ENCODE data around the gene DDX10.

Gene DDX10

DNA sequence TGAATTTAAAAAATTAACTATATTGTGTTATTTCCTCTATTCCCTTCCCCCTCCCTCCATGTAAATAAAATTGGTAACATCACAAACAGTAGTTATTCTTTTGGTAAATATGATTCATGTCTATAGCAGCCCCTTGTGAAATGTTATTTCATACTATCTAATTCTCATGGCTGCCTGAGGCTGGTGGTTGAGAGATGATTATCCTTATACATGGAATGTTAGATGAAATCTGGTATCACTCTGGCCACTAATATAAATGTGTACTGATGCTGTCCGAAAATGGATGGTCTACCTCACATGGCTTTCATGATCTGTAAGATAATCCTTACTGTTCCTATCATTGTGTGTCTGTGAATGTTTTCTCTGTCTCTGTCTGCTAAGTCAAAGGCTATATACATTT is 46.3 kb upstream of the DDX10 start:
- no peaks in the 10 kb centered on the region for H3K36me3 ChIP-seq (ENCODE audit: insufficient read depth, low read length)
- no peak for TF ChIP-seq EZH2 (IDR thresholded peaks at IDR 0.05; ENCODE audit: borderline replicate concordance, low read depth, low read length, severe bottlenecking)
- TF ChIP-seq, protein P1, sequence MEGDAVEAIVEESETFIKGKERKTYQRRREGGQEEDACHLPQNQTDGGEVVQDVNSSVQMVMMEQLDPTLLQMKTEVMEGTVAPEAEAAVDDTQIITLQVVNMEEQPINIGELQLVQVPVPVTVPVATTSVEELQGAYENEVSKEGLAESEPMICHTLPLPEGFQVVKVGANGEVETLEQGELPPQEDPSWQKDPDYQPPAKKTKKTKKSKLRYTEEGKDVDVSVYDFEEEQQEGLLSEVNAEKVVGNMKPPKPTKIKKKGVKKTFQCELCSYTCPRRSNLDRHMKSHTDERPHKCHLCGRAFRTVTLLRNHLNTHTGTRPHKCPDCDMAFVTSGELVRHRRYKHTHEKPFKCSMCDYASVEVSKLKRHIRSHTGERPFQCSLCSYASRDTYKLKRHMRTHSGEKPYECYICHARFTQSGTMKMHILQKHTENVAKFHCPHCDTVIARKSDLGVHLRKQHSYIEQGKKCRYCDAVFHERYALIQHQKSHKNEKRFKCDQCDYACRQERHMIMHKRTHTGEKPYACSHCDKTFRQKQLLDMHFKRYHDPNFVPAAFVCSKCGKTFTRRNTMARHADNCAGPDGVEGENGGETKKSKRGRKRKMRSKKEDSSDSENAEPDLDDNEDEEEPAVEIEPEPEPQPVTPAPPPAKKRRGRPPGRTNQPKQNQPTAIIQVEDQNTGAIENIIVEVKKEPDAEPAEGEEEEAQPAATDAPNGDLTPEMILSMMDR (IDR thresholded peaks at IDR 0.05; ENCODE audit: borderline replicate concordance, extremely low read depth, low read length, poor library complexity, severe bottlenecking) = no peak
- ATAC-seq (ENCODE audit: insufficient read depth, low read depth) (no peak), DNase-seq (no peak)
- no peak overlapping the region for H3K4me3 ChIP-seq (ENCODE audit: low read depth in 1 of 2, low read length in 2 of 2)
- peaks cover 18% of the 10 kb centered on the region for H3K27me3 ChIP-seq (ENCODE audit: insufficient read depth, low read length, poor library complexity)
- no peak overlapping the region for H3K9ac ChIP-seq (ENCODE audit: low read depth, low read length)
- H3K4me1 ChIP-seq (ENCODE audit: insufficient read depth, low read length) = no peaks in the 10 kb centered on the region
- no peak overlapping the region for H3K4me2 ChIP-seq (ENCODE audit: insufficient read depth, low read length)
- H2AFZ ChIP-seq (ENCODE audit: low read depth, low read length) = no peak overlapping the region
- H4K20me1 ChIP-seq (ENCODE audit: insufficient read depth, low read length) = no peaks in the 10 kb centered on the region
- H3K27ac ChIP-seq (ENCODE audit: low read length) = no peak overlapping the region
- no peaks in the 10 kb centered on the region for H3K79me2 ChIP-seq (ENCODE audit: insufficient read depth, low read length)
- no peaks in the 10 kb centered on the region for H3K9me3 ChIP-seq (ENCODE audit: insufficient read depth, low read length, severe bottlenecking)

DNA sequence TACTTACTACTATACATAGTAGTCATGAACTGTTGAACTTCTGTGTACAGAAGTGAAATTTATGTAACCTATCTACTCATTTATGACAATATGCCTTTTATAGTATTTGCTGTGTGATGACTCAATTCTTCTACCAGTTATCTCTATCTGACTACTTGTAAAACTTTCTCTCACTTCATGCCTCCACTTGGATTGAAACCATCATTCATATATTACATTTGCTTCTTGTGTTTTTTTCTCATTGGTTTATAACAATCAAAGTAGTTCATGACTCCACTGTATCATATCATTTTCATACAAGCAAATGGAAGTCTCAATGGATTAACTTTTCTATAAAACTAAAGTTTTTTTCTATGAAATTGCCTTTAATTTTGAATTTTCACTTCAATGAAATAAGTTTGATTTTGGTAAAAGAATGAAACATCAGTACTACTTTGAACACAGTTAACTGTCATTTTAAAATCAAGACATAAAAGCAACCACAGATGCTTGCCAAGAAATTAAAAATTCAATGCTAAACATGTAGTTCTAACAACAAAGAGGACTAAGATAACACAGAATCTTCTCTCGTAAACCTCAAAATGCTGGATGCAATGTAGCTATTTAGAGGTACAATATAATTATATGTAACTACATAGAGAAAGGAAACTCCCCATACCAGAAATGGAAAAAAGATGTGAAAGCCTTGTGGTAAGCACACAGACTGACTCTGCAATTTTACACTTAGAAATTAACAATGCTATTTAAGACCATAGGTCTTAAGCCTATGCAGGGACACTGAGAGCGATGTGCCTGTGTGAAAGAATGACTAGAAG is 43.7 kb upstream of the DDX10 start:
- DNase-seq = no peak
- no peak for TF ChIP-seq EZH2 (IDR thresholded peaks at IDR 0.05; ENCODE audit: borderline replicate concordance, low read depth, low read length, severe bottlenecking)
- TF ChIP-seq, protein P1 (IDR thresholded peaks at IDR 0.05; ENCODE audit: borderline replicate concordance, extremely low read depth, low read length, poor library complexity, severe bottlenecking) = no peak
- H3K4me1 ChIP-seq (ENCODE audit: insufficient read depth, low read length) = no peaks in the 10 kb centered on the region
- H3K9ac ChIP-seq (ENCODE audit: low read depth, low read length) = no peak overlapping the region
- no peak overlapping the region for H2AFZ ChIP-seq (ENCODE audit: low read depth, low read length)
- H3K27me3 ChIP-seq (ENCODE audit: insufficient read depth, low read length, poor library complexity) = peaks cover 24% of the 10 kb centered on the region
- H3K4me3 ChIP-seq (ENCODE audit: low read depth in 1 of 2, low read length in 2 of 2) = no peak overlapping the region
- H3K4me2 ChIP-seq (ENCODE audit: insufficient read depth, low read length) = no peak overlapping the region
- no peaks in the 10 kb centered on the region for H3K79me2 ChIP-seq (ENCODE audit: insufficient read depth, low read length)
- H4K20me1 ChIP-seq (ENCODE audit: insufficient read depth, low read length) = no peaks in the 10 kb centered on the region
- ATAC-seq (ENCODE audit: insufficient read depth, low read depth) = no peak
- H3K9me3 ChIP-seq (ENCODE audit: insufficient read depth, low read length, severe bottlenecking) = no peaks in the 10 kb centered on the region
- no peak overlapping the region for H3K27ac ChIP-seq (ENCODE audit: low read length)
- no peaks in the 10 kb centered on the region for H3K36me3 ChIP-seq (ENCODE audit: insufficient read depth, low read length)

DNA sequence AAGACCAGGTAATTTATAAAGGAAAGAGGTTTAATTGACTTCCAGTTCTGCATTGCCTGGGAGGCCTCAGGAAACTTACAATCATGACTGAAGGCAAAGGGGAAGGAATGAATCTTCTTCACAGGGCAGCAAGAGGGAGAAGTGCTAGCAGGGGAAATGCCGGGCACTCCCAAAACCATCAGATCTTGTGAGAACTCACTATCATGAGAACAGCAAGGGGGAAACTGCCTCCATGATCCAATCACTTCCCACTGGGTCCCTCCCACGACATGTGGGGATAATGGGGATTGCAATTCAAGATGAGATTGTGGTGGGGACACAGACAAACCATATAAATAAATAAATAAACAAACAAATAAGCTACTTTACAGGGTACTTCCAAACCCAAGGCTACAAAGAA is 42.5 kb upstream of the DDX10 start:
- H3K27ac ChIP-seq (ENCODE audit: low read length) = no peak overlapping the region
- no peaks in the 10 kb centered on the region for H3K4me1 ChIP-seq (ENCODE audit: insufficient read depth, low read length)
- no peak overlapping the region for H2AFZ ChIP-seq (ENCODE audit: low read depth, low read length)
- H3K4me2 ChIP-seq (ENCODE audit: insufficient read depth, low read length) = no peak overlapping the region
- ATAC-seq (ENCODE audit: insufficient read depth, low read depth) (no peak), DNase-seq (no peak)
- H3K9ac ChIP-seq (ENCODE audit: low read depth, low read length) = no peak overlapping the region
- peaks cover 20% of the 10 kb centered on the region for H3K27me3 ChIP-seq (ENCODE audit: insufficient read depth, low read length, poor library complexity)
- H3K9me3 ChIP-seq (ENCODE audit: insufficient read depth, low read length, severe bottlenecking) = no peaks in the 10 kb centered on the region
- no peak overlapping the region for H3K4me3 ChIP-seq (ENCODE audit: low read depth in 1 of 2, low read length in 2 of 2)
- H4K20me1 ChIP-seq (ENCODE audit: insufficient read depth, low read length) = no peaks in the 10 kb centered on the region
- H3K36me3 ChIP-seq (ENCODE audit: insufficient read depth, low read length) = no peaks in the 10 kb centered on the region
- H3K79me2 ChIP-seq (ENCODE audit: insufficient read depth, low read length) = no peaks in the 10 kb centered on the region
- TF ChIP-seq, protein P1 (IDR thresholded peaks at IDR 0.05; ENCODE audit: borderline replicate concordance, extremely low read depth, low read length, poor library complexity, severe bottlenecking) = no peak
- TF ChIP-seq EZH2 (IDR thresholded peaks at IDR 0.05; ENCODE audit: borderline replicate concordance, low read depth, low read length, severe bottlenecking) = no peak
